ENCODE results near the gene ENTHD1.

The ENTHD1 gene

DNA sequence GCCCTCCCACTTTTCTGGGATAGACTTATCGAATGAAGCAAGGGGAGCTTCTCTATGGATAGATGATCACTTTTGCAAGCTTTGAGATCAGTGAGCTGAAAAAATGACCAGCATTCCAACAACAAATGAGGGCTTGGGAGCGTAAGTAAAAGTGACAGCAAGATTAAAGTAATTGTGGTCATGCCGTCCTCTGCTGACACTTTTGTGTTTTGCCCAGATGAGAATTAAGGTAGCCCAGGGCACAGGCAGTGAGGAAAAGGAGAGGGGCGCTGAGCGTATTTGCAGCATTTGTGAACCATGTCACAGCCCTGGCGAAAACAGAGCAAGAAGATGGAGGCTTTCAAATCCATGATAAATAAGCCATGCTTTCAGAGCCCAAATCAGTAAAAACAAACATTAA lies 42.1 kb upstream of the ENTHD1 start:
- Histone ChIP-seq H3K27me3 (ENCODE audit: insufficient read depth, low read length, poor library complexity) (no peaks in the 10 kb centered on the region), H3K4me3 (ENCODE audit: low read depth in 1 of 2, low read length in 2 of 2) (no peak overlapping the region), H3K9ac (ENCODE audit: low read depth, low read length) (no peak overlapping the region), H3K36me3 (ENCODE audit: insufficient read depth, low read length) (peaks cover 36% of the 10 kb centered on the region), H3K27ac (ENCODE audit: low read length) (peak overlapping the region; percentile 46), H3K4me1 (ENCODE audit: insufficient read depth, low read length) (peaks cover 49% of the 10 kb centered on the region), H4K20me1 (ENCODE audit: insufficient read depth, low read length) (no peaks in the 10 kb centered on the region), H3K79me2 (ENCODE audit: insufficient read depth, low read length) (peaks cover 98% of the 10 kb centered on the region), H3K9me3 (ENCODE audit: insufficient read depth, low read length, severe bottlenecking) (no peaks in the 10 kb centered on the region), H2AFZ (ENCODE audit: low read depth, low read length) (no peak overlapping the region), H3K4me2 (ENCODE audit: insufficient read depth, low read length) (no peak overlapping the region)
- DNase-seq: no peak
- no peak for ATAC-seq (ENCODE audit: insufficient read depth, low read depth)
- no peak for TF ChIP-seq EZH2 (IDR thresholded peaks at IDR 0.05; ENCODE audit: borderline replicate concordance, low read depth, low read length, severe bottlenecking)
- TF ChIP-seq, protein P1, sequence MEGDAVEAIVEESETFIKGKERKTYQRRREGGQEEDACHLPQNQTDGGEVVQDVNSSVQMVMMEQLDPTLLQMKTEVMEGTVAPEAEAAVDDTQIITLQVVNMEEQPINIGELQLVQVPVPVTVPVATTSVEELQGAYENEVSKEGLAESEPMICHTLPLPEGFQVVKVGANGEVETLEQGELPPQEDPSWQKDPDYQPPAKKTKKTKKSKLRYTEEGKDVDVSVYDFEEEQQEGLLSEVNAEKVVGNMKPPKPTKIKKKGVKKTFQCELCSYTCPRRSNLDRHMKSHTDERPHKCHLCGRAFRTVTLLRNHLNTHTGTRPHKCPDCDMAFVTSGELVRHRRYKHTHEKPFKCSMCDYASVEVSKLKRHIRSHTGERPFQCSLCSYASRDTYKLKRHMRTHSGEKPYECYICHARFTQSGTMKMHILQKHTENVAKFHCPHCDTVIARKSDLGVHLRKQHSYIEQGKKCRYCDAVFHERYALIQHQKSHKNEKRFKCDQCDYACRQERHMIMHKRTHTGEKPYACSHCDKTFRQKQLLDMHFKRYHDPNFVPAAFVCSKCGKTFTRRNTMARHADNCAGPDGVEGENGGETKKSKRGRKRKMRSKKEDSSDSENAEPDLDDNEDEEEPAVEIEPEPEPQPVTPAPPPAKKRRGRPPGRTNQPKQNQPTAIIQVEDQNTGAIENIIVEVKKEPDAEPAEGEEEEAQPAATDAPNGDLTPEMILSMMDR (IDR thresholded peaks at IDR 0.05; ENCODE audit: borderline replicate concordance, extremely low read depth, low read length, poor library complexity, severe bottlenecking): no peak

DNA sequence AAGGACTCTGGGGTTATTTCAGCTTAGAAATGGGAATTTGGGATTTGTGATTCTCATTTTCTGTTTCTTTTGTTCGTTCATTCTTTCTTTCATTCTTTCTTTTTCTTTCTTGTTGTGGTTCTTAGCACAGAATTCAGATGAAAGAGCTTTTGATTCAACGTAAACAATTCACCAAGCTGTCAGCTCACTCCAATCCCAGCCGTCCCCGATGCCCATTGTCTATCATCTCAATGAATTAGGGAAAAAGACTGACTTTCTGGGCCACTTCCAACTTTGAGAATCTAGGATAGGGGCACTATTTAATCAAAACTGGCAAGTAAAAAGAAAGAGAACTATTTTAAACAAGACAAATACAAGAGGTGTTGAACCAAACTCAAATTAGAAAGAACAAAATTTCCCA lies 41.6 kb upstream of the ENTHD1 start:
- Histone ChIP-seq H3K4me2 (ENCODE audit: insufficient read depth, low read length) (no peak overlapping the region), H4K20me1 (ENCODE audit: insufficient read depth, low read length) (no peaks in the 10 kb centered on the region), H3K9me3 (ENCODE audit: insufficient read depth, low read length, severe bottlenecking) (no peaks in the 10 kb centered on the region), H3K27ac (ENCODE audit: low read length) (peak overlapping the region; percentile 29; the same call in 1 of the 2 replicates), H3K79me2 (ENCODE audit: insufficient read depth, low read length) (peaks cover 98% of the 10 kb centered on the region), H3K27me3 (ENCODE audit: insufficient read depth, low read length, poor library complexity) (no peaks in the 10 kb centered on the region), H3K9ac (ENCODE audit: low read depth, low read length) (no peak overlapping the region), H3K4me3 (ENCODE audit: low read depth in 1 of 2, low read length in 2 of 2) (no peak overlapping the region), H2AFZ (ENCODE audit: low read depth, low read length) (no peak overlapping the region), H3K36me3 (ENCODE audit: insufficient read depth, low read length) (peaks cover 38% of the 10 kb centered on the region), H3K4me1 (ENCODE audit: insufficient read depth, low read length) (peaks cover 49% of the 10 kb centered on the region)
- DNase-seq (no peak), ATAC-seq (ENCODE audit: insufficient read depth, low read depth) (no peak)
- TF ChIP-seq EZH2 (IDR thresholded peaks at IDR 0.05; ENCODE audit: borderline replicate concordance, low read depth, low read length, severe bottlenecking): no peak
- TF ChIP-seq, protein P1 (IDR thresholded peaks at IDR 0.05; ENCODE audit: borderline replicate concordance, extremely low read depth, low read length, poor library complexity, severe bottlenecking): no peak

DNA sequence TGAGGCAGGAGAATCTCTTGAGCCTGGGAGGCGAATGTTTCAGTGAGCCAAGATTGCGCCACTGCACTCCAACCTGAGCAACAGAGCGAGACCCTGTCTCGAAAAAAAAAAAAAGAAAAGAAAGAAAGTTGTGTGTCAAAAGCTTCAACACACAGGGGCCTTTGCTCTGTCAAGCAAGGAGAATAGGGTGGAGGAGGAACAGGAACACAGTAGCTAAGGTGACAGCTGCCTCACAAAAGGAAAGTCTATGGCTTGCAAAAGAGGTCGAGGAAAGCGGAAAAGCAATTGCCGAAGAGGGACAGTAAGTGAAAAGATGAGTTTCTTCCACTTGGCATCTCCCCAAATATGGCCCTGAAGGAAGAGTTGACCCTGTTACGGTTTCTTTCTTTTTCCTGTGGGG lies 40.2 kb upstream of the ENTHD1 start:
- Histone ChIP-seq H3K9me3 (ENCODE audit: insufficient read depth, low read length, severe bottlenecking) (no peaks in the 10 kb centered on the region), H3K79me2 (ENCODE audit: insufficient read depth, low read length) (peaks cover 100% of the 10 kb centered on the region), H3K36me3 (ENCODE audit: insufficient read depth, low read length) (peaks cover 37% of the 10 kb centered on the region), H3K4me2 (ENCODE audit: insufficient read depth, low read length) (no peak overlapping the region), H3K27me3 (ENCODE audit: insufficient read depth, low read length, poor library complexity) (no peaks in the 10 kb centered on the region), H3K4me3 (ENCODE audit: low read depth in 1 of 2, low read length in 2 of 2) (no peak overlapping the region), H3K9ac (ENCODE audit: low read depth, low read length) (no peak overlapping the region), H2AFZ (ENCODE audit: low read depth, low read length) (no peak overlapping the region), H3K27ac (ENCODE audit: low read length) (0 out of 2 replicates have a peak overlapping the region, but pooled peaks have one; percentile 3), H3K4me1 (ENCODE audit: insufficient read depth, low read length) (peaks cover 63% of the 10 kb centered on the region), H4K20me1 (ENCODE audit: insufficient read depth, low read length) (no peaks in the 10 kb centered on the region)
- no peak for TF ChIP-seq EZH2 (IDR thresholded peaks at IDR 0.05; ENCODE audit: borderline replicate concordance, low read depth, low read length, severe bottlenecking)
- TF ChIP-seq, protein P1 (IDR thresholded peaks at IDR 0.05; ENCODE audit: borderline replicate concordance, extremely low read depth, low read length, poor library complexity, severe bottlenecking): no peak
- DNase-seq (no peak), ATAC-seq (ENCODE audit: insufficient read depth, low read depth) (no peak)
